Measurements from ENCODE around the gene HSPA1A. TPM values are rescaled to one million over a fixed set of nuclear protein-coding genes. Genes with fewer than 3 reads are reported as not detected.

HSPA1A gene
- total and polyA plus RNA-seq, 9 of the 15 experiments (the other 6 are each of a cell fraction or from before 2014, with no cell fraction given) = 2.2 to 273 (median 107) TPM

DNA sequence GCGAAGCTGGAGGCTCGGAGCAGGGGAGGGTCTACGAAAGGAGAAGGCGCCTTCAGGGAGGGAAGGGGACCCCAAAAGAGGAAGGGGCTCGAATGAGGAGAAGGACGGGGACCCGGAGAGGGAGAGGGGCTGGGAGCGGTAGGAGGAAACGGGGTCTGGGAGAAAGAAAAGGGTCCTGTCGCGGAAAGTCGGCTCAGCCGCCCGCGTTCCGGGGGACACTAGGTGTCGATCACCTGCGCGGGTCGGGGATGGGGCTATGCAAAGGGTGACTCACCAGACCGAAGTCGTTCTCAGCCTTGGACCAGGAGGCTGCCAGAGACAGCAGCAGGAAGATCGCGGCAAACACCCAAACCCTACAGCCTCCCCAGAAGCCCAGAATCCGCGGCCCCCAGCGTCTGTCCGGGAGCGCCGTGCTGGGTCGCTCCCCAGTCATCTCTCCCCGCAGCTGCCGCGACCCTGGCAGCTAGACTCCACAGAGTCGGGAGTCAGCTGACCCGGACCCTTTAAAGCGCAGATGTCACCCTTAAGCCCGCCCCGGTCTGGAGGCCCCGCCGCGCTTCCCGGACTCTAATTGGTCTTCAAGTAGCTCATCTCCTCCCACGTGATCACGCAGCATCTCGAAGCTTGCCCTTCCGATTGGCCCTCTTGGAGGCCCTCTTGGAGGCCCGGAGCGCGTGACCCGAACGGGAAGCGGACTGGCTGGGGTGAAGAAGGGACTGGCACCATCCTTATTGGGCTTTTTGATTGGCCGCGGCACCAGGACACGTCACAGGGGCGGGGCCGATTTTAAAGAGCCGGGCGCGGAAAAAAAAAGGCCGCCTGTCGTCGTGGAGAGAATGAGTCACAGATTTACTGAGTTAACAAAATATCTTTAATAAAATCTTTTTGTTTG, 47.2 kb downstream of the HSPA1A start, which contains the start of gene NEU1 (continued):
- TF ChIP-seq ZKSCAN8 (CRISPR knock-in tag; IDR thresholded peaks at IDR 0.05) (no peak), ZNF316 (IDR thresholded peaks at IDR 0.05) (peak; percentile 79), SUPT5H (IDR thresholded peaks at IDR 0.05) (peak; percentile 97), STAG1 (CRISPR knock-in tag; IDR thresholded peaks at IDR 0.05; ENCODE audit: borderline replicate concordance) (no peak), SAP30 (IDR thresholded peaks at IDR 0.05; ENCODE audit: borderline replicate concordance, insufficient read depth, low read depth, low read length, poor library complexity, severe bottlenecking) (peak; percentile 100), GABPA (tag; conservative IDR thresholded peaks at IDR 0.05; ENCODE audit: low read depth) (peak; percentile 78), SAFB (IDR thresholded peaks at IDR 0.05; ENCODE audit: borderline replicate concordance, low read depth, low read length) (no peak; the same call in 1 of the 2 replicates), SMAD4 (CRISPR knock-in tag; conservative IDR thresholded peaks at IDR 0.05) (peak; percentile 73), CAMTA2 (CRISPR knock-in tag; conservative IDR thresholded peaks at IDR 0.05) (no peak), ZNF431 (CRISPR knock-in tag; IDR thresholded peaks at IDR 0.05) (no peak), NR4A1 (CRISPR knock-in tag; IDR thresholded peaks at IDR 0.05) (peak; percentile 88; the same call in 1 of the 2 replicates), NR4A1 (tag; IDR thresholded peaks at IDR 0.05) (no peak), HNRNPL (IDR thresholded peaks at IDR 0.05; ENCODE audit: low read depth, low read length) (no peak), ESRRA (IDR thresholded peaks at IDR 0.05; ENCODE audit: borderline replicate concordance, low read depth) (peak; percentile 28; the same call in 1 of the 2 replicates), ZNF707 (CRISPR knock-in tag; conservative IDR thresholded peaks at IDR 0.05) (no peak), ZFP36 (IDR thresholded peaks at IDR 0.05; ENCODE audit: low read depth, low read length, partially characterized antibody) (no peak), MTA3 (IDR thresholded peaks at IDR 0.05; ENCODE audit: borderline replicate concordance) (peak; percentile 98), ZNF764 (CRISPR knock-in tag; IDR thresholded peaks at IDR 0.05; ENCODE audit: low read depth) (0 out of 2 replicates have a peak, but pooled peaks have one; percentile 48), NUFIP1 (IDR thresholded peaks at IDR 0.05; ENCODE audit: partially characterized antibody) (no peak), ZSCAN32 (CRISPR knock-in tag; IDR thresholded peaks at IDR 0.05) (peak; percentile 76; the same call in 1 of the 2 replicates), ZNF354B (CRISPR knock-in tag; IDR thresholded peaks at IDR 0.05) (no peak), ZNF175 (CRISPR knock-in tag; IDR thresholded peaks at IDR 0.05; ENCODE audit: low read depth) (no peak), PHF20 (IDR thresholded peaks at IDR 0.05; ENCODE audit: partially characterized antibody) (peak; percentile 68), ZC3H8 (IDR thresholded peaks at IDR 0.05) (no peak), ADNP (tag; IDR thresholded peaks at IDR 0.05) (no peak), MITF (IDR thresholded peaks at IDR 0.05) (peak; percentile 96), FIP1L1 (IDR thresholded peaks at IDR 0.05; ENCODE audit: low read depth, low read length, poor library complexity, severe bottlenecking) (peak; percentile 89)
- TF ChIP-seq, protein P1, sequence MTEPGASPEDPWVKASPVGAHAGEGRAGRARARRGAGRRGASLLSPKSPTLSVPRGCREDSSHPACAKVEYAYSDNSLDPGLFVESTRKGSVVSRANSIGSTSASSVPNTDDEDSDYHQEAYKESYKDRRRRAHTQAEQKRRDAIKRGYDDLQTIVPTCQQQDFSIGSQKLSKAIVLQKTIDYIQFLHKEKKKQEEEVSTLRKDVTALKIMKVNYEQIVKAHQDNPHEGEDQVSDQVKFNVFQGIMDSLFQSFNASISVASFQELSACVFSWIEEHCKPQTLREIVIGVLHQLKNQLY (CRISPR knock-in tag; conservative IDR thresholded peaks at IDR 0.05) = peak in 1 of 2 experiments; percentile 92; a peak in 3 of 4 replicates
